NB4 (cell line): ENCODE measurements around the gene TCF15.

Experiments
- DNase-seq: peaks from one replicate; pipeline ENCODE4 v3.0.0; 2010; ENCODE audit warnings: low read depth
- H3K4me3 ChIP-seq: one replicate; pipeline ENCODE4 v1.5.1; 2011; ENCODE audit warnings: mild to moderate bottlenecking, low read depth, low read length, moderate library complexity
- CTCF ChIP-seq: IDR thresholded peaks from one replicate; pipeline ENCODE4 v1.5.1; 2012; ENCODE audit warnings: low read depth, low read length
- MAX ChIP-seq: IDR thresholded peaks from 2 replicates; pipeline ENCODE4 v1.6.1; 2011; ENCODE audit warnings: low read depth, low read length
- MYC ChIP-seq: IDR thresholded peaks from 2 replicates; pipeline ENCODE4 v1.6.1; 2011; ENCODE audit warnings: low read depth, low read length
- POLR2A ChIP-seq: IDR thresholded peaks from 2 replicates; pipeline ENCODE4 v1.6.1; 2011; ENCODE audit warnings: mild to moderate bottlenecking; ENCODE audit not compliant: insufficient read length; ENCODE audit errors: extremely low read depth

TCF15 gene

GRCh38 chr20:650281-650680 lies 40.2 kb upstream of the TCF15 start:
- TF ChIP-seq MYC (no peak), CTCF (no peak), POLR2A (no peak), MAX (no peak)
- no peak overlapping the region for H3K4me3 ChIP-seq
- no peak for DNase-seq

GRCh38 chr20:647479-648019 lies 37.4 kb upstream of the TCF15 start:
- DNase-seq = no peak
- TF ChIP-seq CTCF (no peak), MAX (no peak), MYC (no peak), POLR2A (no peak)
- no peak overlapping the region for H3K4me3 ChIP-seq

- H3K4me3 ChIP-seq = no peak overlapping the region
- TF ChIP-seq MYC = no peak
- TF ChIP-seq POLR2A = no peak
- no peak for DNase-seq
Observed at GRCh38 chr20:646868-647233, 36.7 kb upstream of the TCF15 start.

- H3K4me3 ChIP-seq = no peak overlapping the region
- TF ChIP-seq POLR2A = no peak
- TF ChIP-seq MYC = no peak
- no peak for DNase-seq
Observed at GRCh38 chr20:646107-646867, 36.2 kb upstream of the TCF15 start.

- peak; percentile 87 for DNase-seq
- H3K4me3 ChIP-seq = no peak overlapping the region
- peak; percentile 14; the same call in 1 of the 2 replicates for TF ChIP-seq MAX
- TF ChIP-seq CTCF = peak; percentile 91
- 0 out of 2 replicates have a peak, but pooled peaks have one; percentile 29 for TF ChIP-seq MYC
- TF ChIP-seq POLR2A = no peak
Observed at GRCh38 chr20:645318-646106, 35.4 kb upstream of the TCF15 start.

GRCh38 chr20:644692-645317 lies 34.7 kb upstream of the TCF15 start:
- no peak for DNase-seq
- TF ChIP-seq MAX (no peak), MYC (no peak), POLR2A (no peak), CTCF (no peak)
- no peak overlapping the region for H3K4me3 ChIP-seq
